ENCODE data around the gene CAB39L. TPM values are rescaled to one million over a fixed set of nuclear protein-coding genes. Genes with fewer than 3 reads are reported as not detected.

CAB39L gene
- total RNA-seq, 1 donor from 2014 or later: 9.4 TPM

GRCh38 chr13:49314344-49314882 lies 129.5 kb downstream of the CAB39L start:
- DNase-seq (ENCODE audit: low read depth): no peak

DNA sequence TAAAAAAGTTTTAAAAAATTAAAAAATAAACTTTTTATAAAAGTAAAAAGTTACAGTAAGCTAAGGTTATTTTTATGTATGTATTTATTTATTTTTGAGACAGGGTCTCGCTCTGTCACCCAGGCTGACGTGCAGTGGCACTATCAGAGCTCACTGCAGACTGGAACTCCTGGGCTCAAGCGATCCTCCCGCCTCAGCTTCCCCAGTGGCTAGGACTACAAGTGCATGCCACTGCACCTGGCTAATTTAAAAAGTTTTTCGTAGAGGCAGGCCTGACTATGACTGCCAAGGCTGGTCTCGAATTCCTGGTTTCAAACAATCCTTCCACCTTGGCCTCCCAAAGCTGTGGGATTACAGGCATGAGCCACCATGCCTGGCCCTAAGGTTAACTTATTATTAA lies 132.0 kb downstream of the CAB39L start:
- no peak for DNase-seq (ENCODE audit: low read depth)

GRCh38 chr13:49310251-49310650 lies 133.6 kb downstream of the CAB39L start:
- no peak for DNase-seq (ENCODE audit: low read depth)

DNA sequence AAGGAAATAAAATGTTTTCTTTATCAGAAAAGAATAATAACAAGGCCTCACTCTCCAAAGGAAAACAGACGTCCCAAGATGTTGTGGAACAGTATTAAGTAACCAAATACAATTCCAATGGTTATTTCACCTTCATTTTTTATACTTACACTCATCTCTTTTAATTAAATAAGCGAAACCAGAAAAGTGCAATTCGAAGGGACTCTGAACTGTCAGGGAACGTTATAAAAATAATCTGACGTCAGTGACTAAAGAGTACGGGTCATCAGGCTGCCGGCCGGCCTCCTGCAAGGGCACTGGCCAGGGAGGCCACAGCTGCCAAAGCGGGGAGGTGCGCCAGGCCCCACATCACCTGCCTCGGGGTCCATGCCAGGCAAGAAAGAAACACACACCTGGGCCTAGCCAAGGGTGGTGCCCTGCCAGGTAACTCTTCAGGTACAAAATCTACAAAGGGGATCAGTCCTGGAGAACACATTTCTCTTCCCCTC lies 134.9 kb downstream of the CAB39L start:
- DNase-seq (ENCODE audit: low read depth): no peak

DNA sequence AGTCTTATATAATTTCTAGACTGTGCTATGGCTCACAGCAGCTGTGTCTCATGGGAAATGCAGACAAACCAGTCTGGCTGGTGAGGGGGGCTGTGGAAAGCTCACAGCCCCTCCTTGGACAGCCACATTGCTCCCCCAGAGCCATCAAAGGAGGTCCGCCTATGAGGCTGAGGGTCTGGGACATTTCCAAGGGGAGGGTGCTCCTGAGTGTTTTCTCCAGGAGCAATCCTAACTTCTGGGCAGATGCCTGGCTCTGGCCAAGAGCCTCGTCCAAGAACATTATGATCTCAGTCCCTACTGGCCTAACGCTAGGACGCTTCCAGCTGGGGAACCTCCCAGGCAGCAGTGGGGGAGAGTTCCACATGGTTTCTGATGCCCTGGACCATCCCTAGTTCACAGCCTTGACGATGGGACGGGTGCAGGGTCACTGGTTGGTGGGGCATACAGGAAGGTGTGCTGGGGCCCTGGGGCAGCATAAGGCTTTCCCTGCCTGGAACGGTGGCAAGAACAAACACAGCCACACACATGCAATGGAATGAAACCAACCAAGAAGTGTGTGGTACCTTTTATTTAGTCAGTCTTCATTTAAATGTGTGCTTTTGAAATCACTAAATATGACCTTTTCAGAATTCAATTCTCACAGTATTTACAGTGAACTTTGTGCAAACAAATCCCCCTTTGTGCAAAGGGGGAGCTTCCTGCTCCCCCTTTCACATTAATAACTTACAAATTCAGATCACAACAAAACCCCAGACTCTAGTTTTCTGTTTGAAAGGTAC lies 135.6 kb downstream of the CAB39L start:
- no peak for DNase-seq (ENCODE audit: low read depth)

DNA sequence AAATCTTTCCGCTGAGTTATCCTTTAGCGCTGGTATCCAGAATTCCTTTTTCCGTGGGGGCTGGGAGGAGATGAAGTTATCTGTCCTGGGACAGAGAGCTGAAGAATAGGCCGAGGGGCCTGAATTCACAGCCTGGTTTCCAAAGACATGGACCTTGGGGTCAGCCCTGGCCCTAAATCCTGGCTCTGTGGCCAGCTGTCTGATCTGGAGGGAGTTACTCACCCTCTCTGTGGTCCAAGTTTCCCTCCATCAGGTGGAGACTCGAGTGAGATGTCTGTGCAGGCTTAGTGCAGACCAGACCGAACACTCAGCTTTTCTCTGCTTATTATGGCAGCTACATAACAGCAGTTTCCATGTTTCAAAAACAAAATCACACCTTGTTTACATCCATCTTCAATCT lies 136.5 kb downstream of the CAB39L start:
- DNase-seq (ENCODE audit: low read depth): no peak

- DNase-seq (ENCODE audit: low read depth): no peak
Observed at GRCh38 chr13:49305792-49306425, 138.0 kb downstream of the CAB39L start.

GRCh38 chr13:49304763-49305700 lies 138.8 kb downstream of the CAB39L start:
- DNase-seq (ENCODE audit: low read depth): no peak

DNA sequence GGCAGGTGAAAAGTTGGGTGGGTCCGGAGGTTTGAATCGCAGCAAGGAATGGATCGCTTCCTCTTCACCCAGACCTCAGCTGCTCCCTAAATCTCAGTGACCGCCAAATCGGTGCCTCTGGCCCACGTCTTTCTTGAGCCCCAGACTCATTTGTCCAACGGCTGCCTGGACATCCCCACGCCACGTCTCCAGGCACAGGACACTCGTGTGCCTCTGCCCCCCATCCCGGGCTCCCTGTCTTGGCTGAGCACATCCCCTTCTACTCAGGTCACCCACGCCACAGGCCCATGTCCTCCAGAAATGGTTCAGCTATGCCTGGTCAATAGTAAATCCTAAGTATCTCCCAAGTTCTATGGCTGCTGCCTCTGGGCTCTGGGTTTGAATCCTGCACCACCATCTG lies 139.5 kb downstream of the CAB39L start:
- DNase-seq (ENCODE audit: low read depth): no peak

DNA sequence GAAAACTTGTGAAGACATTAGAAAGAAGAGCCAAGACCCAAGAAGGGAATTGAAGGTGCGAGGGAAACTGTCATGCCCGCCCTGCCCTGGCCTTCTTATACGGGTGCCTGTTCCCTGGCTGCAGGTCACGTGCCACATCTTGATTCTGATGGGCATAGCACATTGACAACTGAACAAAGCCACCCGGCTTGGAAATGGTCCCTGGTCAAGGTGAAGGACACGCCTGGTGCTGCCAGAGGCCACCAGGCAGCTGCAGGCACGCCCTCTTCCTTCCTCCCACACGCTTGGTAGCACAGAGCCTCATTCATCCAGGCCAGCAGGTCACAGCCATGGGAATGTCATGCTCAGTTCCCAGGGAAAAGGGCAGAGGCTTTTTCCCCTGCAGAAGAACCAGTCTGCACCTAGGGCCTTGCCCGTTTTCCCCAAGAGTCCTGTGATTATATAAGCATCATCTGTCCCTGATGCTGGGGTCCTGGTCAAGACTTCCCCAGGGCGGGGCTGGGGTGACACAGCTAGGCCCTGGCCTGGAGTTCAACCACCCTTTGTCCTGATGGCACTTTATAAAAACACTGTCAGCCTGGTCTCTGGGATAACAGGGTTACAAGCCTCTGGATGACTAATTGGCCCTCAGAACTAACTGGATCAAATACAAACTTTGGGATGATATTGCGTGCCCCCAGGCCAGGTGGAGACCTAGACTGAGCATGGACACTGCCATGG lies 140.2 kb downstream of the CAB39L start:
- no peak for DNase-seq (ENCODE audit: low read depth)

DNA sequence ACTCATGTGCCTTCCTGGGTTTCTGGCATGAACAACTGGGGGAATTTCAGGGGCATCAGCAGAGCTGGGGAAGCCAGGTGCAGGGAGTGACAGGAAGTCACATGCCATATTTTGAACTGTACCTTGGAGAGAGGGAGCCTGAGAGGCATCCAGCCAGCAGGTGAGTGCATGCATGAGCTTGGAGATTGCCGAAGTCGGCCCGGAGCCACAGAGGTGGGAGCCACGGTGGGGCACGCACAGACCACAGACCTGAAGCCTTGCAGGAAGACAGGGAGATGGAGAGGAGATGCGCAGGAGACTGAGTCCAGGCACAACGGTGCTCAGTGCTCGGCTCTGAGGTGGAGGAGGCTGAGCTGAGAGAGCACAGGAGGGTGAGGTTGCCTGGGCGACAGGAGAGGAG lies 141.0 kb downstream of the CAB39L start:
- no peak for DNase-seq (ENCODE audit: low read depth)

DNA sequence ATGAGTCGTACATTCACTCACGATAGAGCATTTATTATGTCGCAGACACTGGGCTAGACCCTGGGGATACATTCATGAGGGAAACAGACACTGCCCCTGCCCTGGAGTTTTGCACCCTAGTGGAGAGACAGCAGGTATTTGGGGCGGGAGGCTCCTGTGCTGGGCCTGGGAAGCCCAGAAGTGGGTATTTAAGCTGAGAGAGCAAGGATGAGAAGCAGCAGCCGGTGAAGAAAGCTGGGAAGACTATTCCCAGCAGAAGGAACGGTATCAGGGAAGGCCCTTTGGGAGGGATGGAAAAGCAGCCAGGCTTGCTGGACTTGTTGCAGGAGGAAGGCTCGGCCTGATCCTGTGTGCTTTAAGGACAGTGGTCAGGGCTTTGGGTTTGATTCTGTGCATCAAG lies 141.6 kb downstream of the CAB39L start:
- DNase-seq (ENCODE audit: low read depth): no peak

GRCh38 chr13:49300739-49301589 lies 142.9 kb downstream of the CAB39L start:
- DNase-seq (ENCODE audit: low read depth): peak; percentile 71

GRCh38 chr13:49300276-49300675 lies 143.6 kb downstream of the CAB39L start:
- no peak for DNase-seq (ENCODE audit: low read depth)

DNA sequence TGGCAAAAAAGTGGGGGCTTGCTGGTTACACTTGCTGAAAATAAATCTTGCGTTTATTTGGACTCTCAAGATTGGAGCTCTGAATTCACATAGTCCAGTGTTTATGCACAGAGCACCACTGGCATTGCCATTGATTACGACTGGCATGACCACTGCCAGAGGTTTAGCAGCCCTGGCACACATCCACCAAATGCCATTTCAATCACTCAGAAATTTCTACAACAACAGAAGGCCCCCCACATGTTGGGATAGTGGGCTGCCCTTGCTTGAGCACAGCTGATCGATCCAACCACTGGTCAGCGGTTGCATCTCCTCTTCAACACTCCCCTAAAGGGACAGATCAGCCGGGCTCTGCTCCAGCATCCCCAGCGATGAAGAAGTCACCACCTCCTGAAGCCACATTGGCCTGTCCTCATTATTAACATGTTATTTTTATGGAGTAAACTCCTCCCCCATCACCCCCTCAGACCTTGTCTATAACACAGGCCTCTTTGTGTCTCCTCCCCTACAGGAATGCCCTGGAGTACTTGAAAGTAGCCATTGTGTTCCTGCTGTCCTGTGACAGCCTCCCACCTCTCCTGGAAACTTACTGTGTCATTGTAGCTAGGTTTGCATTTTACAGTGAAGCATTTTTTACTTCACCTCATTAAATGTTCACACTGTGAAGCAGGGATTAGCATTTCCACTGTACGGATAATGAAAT lies 144.8 kb downstream of the CAB39L start:
- no peak for DNase-seq (ENCODE audit: low read depth)

DNA sequence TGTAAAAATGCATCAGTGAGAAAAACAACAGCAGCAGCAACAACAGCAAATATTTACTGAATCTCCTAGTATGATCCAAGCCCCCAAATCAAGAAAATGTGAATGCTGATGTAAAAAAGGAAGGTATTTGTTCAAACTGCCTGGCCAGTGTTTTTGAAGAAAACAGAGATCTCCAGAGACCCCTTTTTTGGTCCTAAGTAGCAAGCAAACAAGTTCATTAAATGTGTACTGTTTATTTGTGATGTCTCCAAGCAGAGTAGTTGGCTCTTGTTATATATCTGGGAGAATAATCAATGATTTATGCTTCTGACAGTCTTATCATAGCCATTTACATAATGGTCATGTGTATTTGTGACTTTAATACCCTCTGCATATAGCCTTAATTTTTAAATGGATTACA lies 145.4 kb downstream of the CAB39L start:
- DNase-seq (ENCODE audit: low read depth): no peak

- DNase-seq (ENCODE audit: low read depth): no peak
Observed at GRCh38 chr13:49297338-49297737, 146.5 kb downstream of the CAB39L start.

DNA sequence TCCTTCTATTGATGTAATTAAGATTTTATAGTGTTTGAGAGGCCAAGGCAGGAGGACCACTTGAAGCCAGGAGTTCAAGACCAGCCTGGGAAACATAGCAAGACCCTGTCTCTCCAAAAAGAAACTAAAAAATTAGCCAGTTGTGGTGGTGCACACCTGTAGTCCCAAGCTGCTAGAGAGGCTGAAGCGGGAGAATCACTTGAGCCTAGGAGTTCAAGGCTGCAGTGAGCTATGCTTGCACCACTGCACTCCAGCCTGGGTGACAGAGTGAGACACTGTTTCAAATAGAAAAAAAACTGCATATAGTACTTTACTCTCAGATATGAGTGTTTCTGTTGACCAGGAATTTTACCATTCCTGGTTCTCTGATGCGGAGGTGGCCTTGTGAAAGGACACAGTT lies 147.2 kb downstream of the CAB39L start:
- no peak for DNase-seq (ENCODE audit: low read depth)

DNA sequence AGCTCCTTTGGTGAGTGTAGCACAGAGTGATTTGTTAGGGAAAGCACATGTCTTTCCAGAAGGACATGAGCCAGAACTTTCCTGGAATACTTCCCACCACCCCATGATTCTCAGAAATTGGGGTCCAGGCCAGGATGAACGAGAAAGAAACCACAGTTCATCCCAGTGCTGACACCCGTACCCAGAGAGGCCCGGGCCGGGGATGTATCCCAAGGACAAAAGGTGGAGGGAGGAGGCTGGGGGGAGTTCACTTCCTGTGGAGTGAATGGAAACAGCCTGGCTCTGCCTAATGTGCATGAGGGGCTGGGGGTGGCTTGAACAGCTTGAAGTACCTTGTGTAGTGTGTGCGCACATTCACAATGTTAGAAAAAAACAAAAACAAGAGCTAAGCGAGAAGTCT lies 148.6 kb downstream of the CAB39L start:
- DNase-seq (ENCODE audit: low read depth): no peak

Measured in myocyte (in vitro differentiated cells).